Hypothalamus (tissue), 51 donors: ENCODE measurements around the gene S100A16.
A peak's percentile ranks its signal among the peaks of the same experiment; 100 is the strongest.
"Not testable (repeated sequence)": the region's sequence is repeated elsewhere in the genome, so short reads cannot be mapped to it uniquely, and the experiment has no call there.

Experiments used
- DNase-seq, 51 donors: peaks; one replicate each; lab custom pipeline; 2025; lab: John Stamatoyannopoulos, UW

S100A16 gene

DNA sequence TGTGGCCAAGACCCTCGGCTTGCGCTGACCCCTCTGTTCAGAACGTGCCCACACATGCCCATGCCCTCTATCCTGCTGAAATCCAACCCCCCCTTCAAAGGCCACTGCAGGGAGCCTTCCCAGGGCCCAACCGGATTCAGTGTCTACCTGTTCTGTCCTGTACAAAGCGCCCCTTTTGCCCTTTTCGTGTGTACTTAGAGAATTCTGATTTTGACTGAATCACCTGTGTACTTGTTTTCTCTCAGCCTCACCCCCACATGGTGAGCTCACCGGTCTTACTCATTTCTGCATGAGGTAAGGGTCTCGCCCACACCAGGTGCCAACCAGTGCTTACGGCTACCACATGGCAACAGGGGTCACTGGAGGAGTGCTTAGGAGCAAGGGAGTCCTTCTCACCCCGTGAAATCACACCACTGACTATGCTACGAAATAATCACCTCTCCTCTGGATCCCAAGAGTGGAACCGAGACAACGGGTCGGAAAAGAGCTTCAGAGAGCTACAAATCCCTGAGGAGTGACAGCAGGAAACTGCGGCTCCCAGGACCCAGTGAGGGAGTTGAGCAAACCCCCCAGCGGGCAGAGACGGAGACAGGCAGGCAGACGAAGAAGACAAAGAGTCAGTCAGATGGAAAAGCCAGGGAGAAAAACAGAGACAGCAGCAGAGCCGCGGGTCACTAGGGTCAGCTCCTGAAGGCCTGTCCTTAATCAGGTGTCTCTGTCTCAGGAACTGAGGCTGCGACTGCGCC is 45.1 kb downstream of the S100A16 start:
- no peak for DNase-seq

DNA sequence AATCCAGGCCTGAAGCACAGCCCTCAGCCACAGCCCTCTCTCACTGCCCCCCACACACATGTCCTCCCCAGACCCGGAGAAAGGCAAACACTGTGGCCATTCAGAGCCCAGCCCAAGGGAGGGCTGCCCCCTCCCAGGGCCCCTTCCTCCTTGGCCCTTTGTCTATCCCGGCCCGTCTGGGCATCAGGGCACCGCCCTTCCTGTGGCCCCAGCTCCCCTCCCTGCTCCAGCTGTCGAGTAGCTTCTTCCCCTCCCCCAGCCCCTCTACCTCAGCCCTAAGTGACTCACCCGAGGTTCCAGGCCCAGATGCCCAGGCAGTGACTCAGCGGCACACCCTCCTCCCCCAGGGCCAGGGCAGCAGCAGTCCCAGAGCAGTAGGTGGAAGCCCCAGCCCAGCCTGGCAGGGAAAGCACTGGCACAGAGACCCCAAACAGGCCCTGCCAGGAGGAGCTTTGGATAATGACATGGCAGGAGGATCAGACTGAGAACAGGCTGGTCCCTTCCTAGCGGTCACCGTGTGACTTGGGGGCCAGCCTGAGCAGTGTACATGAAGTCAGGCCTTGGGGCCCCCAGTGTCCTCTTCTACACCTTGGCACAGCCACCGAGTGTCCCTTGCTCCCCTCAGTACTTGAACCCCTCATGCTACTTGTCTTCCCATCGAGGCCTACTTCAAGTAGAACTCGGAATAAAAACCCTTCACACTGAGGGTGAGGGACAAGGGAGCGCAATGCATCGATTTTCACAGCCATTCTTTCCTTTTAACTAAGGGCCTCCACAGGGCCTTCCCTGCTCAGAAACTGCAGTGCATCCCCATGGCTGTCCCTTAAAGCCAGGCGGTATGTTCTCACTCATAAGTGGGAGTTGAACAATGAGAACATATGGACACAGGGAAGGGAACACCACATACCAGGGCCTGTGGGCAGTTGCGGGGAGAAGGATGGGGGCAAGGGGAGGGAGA is 46.2 kb downstream of the S100A16 start:
- DNase-seq, result peak in 39 of 51 donors; percentile 8 to 93 (median 35)

DNA sequence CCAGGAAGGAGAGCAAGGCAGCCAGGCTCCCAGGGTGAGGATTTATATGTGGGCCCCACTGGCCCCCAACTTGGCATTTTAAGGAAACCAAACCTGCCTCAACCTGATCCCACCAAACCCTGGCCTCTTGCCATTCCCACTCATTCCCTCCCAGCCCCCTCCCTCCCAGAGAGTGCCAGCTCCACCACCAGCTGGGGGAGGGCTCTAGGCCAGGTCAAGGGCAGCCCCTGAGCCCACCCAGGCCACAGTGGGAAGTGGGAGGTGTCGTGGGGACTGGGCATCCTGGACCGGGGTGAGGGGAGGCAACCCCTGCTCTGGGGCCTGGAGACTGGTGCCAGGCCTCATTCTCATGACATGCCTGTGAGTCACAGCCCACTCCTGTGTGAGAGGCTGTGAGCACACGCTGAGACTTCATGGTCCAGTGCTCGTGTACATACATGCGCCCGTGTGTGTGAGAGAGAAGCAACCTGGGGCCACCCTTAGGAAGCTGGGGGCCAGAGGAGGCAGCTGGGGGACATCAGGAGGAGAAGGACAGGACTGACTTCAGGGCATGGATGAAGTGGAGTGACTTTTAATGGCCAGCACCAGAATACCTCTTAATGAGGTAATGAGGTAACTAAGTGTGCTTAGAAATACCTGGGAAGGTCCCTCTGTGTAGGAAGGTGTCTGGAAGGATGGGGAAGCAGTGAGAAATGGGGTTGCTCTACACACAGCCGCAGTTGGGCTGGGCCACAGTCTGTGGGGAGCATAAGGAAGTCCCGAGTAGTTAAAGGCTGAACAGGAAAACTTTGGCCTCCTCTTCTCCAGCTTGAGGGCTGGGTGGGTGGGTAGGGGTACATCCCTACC is 47.2 kb downstream of the S100A16 start, which contains the start of gene S100A2:
Gene S100A2 (minus strand): TSS at position 316 of the 846 bp plus-strand sequence. CDS start 1,967 bp downstream, outside the sequence.
- peak in 5 of 51 donors; percentile 6 to 24 (median 13) for DNase-seq

DNA sequence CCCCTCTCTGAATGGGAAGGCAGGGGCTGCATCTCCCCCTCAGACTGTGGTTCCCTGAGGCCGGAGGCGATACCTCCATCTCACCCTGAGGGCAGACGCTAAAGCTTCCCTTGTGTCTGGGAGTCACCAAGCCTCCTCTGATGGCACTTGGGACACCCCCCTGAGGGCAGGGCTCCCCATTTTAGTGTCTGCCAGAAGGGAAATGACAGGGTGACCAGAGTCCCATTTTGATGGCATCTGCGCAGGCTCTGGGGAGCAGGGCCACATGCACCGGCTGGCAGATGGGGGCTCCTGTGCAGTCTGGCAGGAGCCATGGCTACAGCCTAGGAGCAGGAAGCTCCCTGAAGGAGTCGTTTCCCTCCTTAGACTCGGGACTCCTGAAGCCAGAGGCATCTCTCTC is 48.9 kb downstream of the S100A16 start:
- no peak for DNase-seq

DNA sequence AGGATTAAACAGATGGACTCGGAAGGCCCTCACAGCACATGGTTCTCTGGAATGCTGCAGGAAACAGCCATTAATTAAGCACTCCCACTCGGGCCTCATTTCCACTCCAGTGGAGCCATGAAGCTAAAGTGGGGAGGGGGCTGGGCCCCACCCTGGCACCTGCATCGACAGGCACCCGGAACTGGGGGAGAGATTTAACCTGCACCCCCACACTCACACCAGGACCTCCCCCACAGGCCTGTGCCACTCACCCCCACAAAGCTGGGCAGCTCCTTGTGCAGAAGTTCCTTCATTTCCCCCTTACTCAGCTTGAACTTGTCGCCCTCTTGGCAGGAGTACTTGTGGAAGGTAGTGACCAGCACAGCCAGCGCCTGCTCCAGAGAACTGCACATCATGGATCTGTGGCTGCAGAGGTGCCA is 49.4 kb downstream of the S100A16 start:
- no peak for DNase-seq

DNA sequence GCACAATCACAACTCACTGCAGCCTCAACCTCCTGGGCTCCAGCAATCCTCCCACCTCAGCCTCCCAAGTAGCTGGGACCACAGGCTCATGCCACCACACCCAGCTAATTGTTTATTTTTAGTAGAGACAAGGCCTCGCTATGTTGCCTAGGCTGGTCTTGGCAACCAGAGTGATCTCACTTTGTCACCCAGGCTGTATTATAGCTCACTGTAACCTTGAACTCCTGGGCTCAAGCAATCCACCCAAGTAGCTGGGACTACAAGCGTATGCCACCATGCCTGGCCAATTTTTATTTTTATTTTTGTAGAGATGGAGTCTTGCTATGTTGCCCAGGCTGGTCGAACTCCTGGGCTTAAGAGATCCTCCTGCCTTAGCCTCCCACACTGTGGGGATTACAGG is 50.9 kb downstream of the S100A16 start:
- not testable (repeated sequence) for DNase-seq

DNA sequence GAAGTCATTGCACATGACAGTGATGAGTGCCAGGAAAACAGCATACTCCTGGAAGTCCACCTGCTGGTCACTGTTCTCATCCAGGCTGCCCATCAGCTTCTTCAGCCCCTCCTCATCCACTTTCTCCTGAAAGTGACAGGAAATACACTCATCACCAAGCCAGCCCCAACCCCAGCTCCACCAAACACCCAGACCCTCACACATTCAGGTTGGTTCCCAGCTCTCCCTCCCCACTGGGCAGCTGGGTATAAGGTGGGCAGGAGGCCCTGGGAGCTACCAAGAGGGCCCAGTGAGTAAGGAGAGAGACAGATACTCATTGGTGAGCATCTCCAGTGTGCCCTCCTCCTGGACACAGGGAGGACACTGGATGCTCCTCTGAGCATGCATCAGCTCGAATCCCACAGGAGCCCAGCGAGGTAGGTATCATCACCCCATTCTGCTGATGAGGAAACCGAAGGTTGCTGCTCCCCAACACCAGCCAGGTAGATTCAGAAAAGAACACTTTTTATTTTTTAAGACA is 51.4 kb downstream of the S100A16 start:
- no peak for DNase-seq

DNA sequence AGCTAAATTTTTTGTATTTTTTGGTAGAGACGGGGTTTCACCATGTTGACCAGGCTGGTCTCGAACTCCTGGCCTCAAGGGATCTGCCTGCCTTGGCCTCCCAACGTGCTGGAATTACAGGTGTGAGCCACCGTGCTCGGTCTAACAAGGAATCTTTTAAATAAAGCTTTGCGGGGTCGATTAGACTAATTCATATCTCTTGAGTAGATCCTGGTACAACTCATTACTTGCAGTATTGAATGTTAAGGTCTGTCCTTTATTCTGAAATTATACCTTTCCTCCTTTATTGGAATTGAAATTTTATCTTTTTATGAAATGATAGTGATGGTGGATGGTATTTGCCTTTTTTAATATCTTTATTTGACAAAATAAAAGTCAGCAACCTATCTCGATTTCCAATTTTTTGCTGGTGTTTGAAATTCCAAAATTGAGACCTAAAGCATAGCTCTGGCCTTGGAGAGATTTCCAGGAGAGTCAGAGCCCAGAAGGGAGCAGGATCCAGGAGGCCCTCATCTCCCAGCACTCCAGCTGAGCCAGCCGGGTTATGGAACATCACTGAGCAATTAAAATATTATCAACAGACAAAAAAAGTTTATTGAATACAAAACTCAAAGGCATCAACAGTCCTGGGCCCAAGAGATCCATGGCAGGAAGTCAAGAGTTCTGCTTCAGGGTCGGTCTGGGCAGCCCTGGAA is 52.0 kb downstream of the S100A16 start:
- DNase-seq, result no peak

DNA sequence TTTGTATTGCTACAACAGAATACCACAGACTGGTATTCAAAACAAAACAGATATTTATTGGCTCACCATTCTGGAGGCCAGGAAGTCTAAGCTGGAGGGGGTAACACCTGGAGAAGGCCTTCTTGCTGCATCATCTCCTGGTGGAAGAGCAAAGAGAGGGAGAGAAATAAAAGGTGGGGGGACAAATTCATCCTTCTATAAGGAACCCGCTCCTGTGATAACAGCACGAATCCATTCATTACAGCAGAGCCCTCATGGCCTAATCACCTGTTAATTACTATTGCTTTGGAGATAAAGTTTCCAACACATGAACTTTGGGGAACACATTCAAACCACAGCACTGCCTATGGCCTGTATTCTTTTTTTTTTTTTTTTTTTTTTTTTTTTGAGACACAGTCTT is 52.7 kb downstream of the S100A16 start:
- DNase-seq, result no peak

DNA sequence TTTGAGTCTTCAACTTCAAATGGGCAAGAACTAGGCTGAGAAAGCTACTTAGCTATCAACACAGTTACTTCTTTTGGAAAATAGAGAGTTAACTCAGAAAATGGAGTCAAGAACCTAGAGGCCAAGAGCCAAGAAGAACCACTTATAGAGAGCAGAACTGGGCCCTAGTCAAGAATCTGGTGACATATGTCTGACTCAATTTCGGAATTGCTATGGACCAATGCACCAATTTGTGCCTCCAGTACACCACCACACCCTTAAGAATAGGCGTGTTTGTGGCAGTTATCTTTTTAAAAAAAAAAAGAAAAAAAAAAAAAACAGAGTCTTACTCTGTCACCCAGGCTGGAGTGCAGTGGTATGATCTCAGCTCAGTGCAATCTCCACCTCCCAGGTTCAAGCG is 55.1 kb downstream of the S100A16 start:
- no peak for DNase-seq
